Heart left ventricle (tissue), 13 donors: Measurements from ENCODE around the gene RCHY1.

Experiments used
- POLR2A ChIP-seq, 2 donors: fragments of 450-650 bp; IDR thresholded peaks; one replicate each; pipeline ENCODE4 v1.6.1; 2017; ENCODE audit warnings: antibody characterized with exemption in 2 of 2, mild to moderate bottlenecking in 2 of 2, moderate library complexity in 2 of 2
- TF ChIP-seq, protein P1 (sequence below), 12 donors: fragments of 200-600 bp; sonication (generic) in 4 of 12; IDR thresholded peaks; one replicate each; pipeline versions ENCODE4 v1.5.0 to v1.8.0; 2018 to 2022; ENCODE audit warnings: antibody characterized with exemption in 12 of 12, mild to moderate bottlenecking in 5 of 12
- donor health status: ischemic (EF 13 %, LVEDD 7.1; RV severe dilation, severe dysfunction).
- donor health status: DM: no; HTN: yes; CAD: no.
- donor health status: DM: no; HTN: no; CAD: no.
- donor health status: ischemic (EF 25% LVEDD 6.9; RV normal size, moderate dysfunction).
- donor health status: ischemic (EF 25% LVEDD 5.7; RV mildly dilated, moderate dysfunction).
- donor health status: ischemic (EF 35%, LVEDD 5.7; RV mildly dilated, moderate dysfunction).
- donor health status: nonischemic (EF 11% LVEDD 7.7; RV severe dilation, severe dysfunction).
- donor health status: DM: yes; HTN: yes; CAD: no.
- donor health status: PGD.
- donor health status: ischemic (EF 29% LVEDD 5.4; RV normal size, mild dysfunction).
- donor health status: nonischemic (EF 23%, LVEDD 6.1; RV moderate dilation, normal function).

DNA sequence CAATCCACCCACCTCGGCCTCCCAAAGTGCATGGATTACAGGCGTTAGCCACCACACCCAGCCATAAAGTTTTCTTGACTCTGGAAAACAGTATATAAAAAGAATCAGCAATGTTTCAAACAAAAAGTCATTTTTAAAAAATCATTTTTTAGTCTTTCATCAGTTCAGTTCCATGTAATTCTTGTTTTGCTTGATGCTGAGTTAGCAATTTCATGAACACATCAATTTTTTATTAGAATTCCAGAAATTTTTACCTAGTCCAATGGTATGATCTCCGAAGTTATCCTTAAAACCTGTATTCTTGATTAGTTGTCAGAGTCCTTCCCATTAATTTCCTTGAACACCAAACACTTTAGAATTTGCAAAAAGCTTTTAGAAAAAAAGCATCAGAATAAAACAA lies 56.8 kb downstream of the RCHY1 start:
- TF ChIP-seq, protein P1, sequence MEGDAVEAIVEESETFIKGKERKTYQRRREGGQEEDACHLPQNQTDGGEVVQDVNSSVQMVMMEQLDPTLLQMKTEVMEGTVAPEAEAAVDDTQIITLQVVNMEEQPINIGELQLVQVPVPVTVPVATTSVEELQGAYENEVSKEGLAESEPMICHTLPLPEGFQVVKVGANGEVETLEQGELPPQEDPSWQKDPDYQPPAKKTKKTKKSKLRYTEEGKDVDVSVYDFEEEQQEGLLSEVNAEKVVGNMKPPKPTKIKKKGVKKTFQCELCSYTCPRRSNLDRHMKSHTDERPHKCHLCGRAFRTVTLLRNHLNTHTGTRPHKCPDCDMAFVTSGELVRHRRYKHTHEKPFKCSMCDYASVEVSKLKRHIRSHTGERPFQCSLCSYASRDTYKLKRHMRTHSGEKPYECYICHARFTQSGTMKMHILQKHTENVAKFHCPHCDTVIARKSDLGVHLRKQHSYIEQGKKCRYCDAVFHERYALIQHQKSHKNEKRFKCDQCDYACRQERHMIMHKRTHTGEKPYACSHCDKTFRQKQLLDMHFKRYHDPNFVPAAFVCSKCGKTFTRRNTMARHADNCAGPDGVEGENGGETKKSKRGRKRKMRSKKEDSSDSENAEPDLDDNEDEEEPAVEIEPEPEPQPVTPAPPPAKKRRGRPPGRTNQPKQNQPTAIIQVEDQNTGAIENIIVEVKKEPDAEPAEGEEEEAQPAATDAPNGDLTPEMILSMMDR (IDR thresholded peaks at IDR 0.05) = no peak
- TF ChIP-seq POLR2A (IDR thresholded peaks at IDR 0.05) = no peak
